Measurements from ENCODE around the gene ANKRD12.
A peak's percentile ranks its signal among the peaks of the same experiment; 100 is the strongest.
"Not testable (repeated sequence)": the region's sequence is repeated elsewhere in the genome, so short reads cannot be mapped to it uniquely, and the experiment has no call there.

ANKRD12 gene

GRCh38 chr18:9136315-9137155 lies at the start of gene ANKRD12:
TSS of gene ANKRD12 (plus strand) at chr18:9136781. CDS start at chr18:9182433, 45,652 bp downstream.
- in situ Hi-C loops (cut with MboI; ENCODE audit: low sequenced_read_pairs, unreplicated experiment): no loop called here
- no peak for TF ChIP-seq CTCF (IDR thresholded peaks at IDR 0.05; ENCODE audit: borderline replicate concordance, control extremely low read depth, extremely low read depth, insufficient read depth, missing control alignments)
- DNase-seq (ENCODE audit: low spot score): peak; percentile 98

- no peak for TF ChIP-seq CTCF (IDR thresholded peaks at IDR 0.05; ENCODE audit: borderline replicate concordance, control extremely low read depth, extremely low read depth, insufficient read depth, missing control alignments)
- in situ Hi-C loops (cut with MboI; ENCODE audit: low sequenced_read_pairs, unreplicated experiment): no loop called here
- DNase-seq (ENCODE audit: low spot score): no peak
These were observed 49.4 kb upstream of the ANKRD12 start for GRCh38 chr18:9087144-9087543.

- in situ Hi-C loops (cut with MboI; ENCODE audit: low sequenced_read_pairs, unreplicated experiment): no loop called here
- no peak for TF ChIP-seq CTCF (IDR thresholded peaks at IDR 0.05; ENCODE audit: borderline replicate concordance, control extremely low read depth, extremely low read depth, insufficient read depth, missing control alignments)
- no peak for DNase-seq (ENCODE audit: low spot score)
These were observed 48.3 kb upstream of the ANKRD12 start for GRCh38 chr18:9088252-9088651.

GRCh38 chr18:9088727-9089126 lies 47.9 kb upstream of the ANKRD12 start:
- DNase-seq (ENCODE audit: low spot score); in situ Hi-C loops (cut with MboI; ENCODE audit: low sequenced_read_pairs, unreplicated experiment): not testable (repeated sequence)

- TF ChIP-seq CTCF (IDR thresholded peaks at IDR 0.05; ENCODE audit: borderline replicate concordance, control extremely low read depth, extremely low read depth, insufficient read depth, missing control alignments): no peak
- no peak for DNase-seq (ENCODE audit: low spot score)
- in situ Hi-C loops (cut with MboI; ENCODE audit: low sequenced_read_pairs, unreplicated experiment): no loop called here
These were observed 46.0 kb upstream of the ANKRD12 start for GRCh38 chr18:9090578-9090977.

GRCh38 chr18:9091066-9091476 lies 45.5 kb upstream of the ANKRD12 start:
- DNase-seq (ENCODE audit: low spot score): no peak
- in situ Hi-C loops (cut with MboI; ENCODE audit: low sequenced_read_pairs, unreplicated experiment): no loop called here
- no peak for TF ChIP-seq CTCF (IDR thresholded peaks at IDR 0.05; ENCODE audit: borderline replicate concordance, control extremely low read depth, extremely low read depth, insufficient read depth, missing control alignments)

GRCh38 chr18:9092665-9093064 lies 43.9 kb upstream of the ANKRD12 start:
- in situ Hi-C loops (cut with MboI; ENCODE audit: low sequenced_read_pairs, unreplicated experiment): no loop called here
- no peak for DNase-seq (ENCODE audit: low spot score)
- TF ChIP-seq CTCF (IDR thresholded peaks at IDR 0.05; ENCODE audit: borderline replicate concordance, control extremely low read depth, extremely low read depth, insufficient read depth, missing control alignments): no peak

GRCh38 chr18:9093109-9093508 lies 43.5 kb upstream of the ANKRD12 start:
- DNase-seq (ENCODE audit: low spot score); in situ Hi-C loops (cut with MboI; ENCODE audit: low sequenced_read_pairs, unreplicated experiment): not testable (repeated sequence)

All from GM13976 (cell line).